HEK293 (cell line): ENCODE measurements around the gene COL13A1.

Source experiments
- CTCF ChIA-PET: fragments of 350-600 bp; formaldehyde crosslinking; extraction: SDS; loops from one replicate; lab custom pipeline; 2021; ENCODE audit warnings: antibody characterized with exemption; lab: Yijun Ruan, JAX
- POLR2A ChIA-PET: fragments of 300-600 bp; formaldehyde crosslinking; extraction: SDS; loops from one replicate; lab custom pipeline; 2020; ENCODE audit warnings: antibody characterized with exemption, inconsistent platforms; lab: Yijun Ruan, JAX
- H3K27ac ChIP-seq: fragments of 200-500 bp; sonication (Bioruptor generic); 2 replicates; pipeline ENCODE4 v1.5.1; 2014; ENCODE audit warnings: low read depth, low read length, control low read depth, inconsistent platforms; ENCODE audit errors: extremely low read depth
- H3K36me3 ChIP-seq, 2 experiments: fragments of 200-500 bp in 1 of 2; sonication (Bioruptor generic) in 1 of 2; 1 replicate in 1 of 2; 2 replicates in 1 of 2; pipeline ENCODE4 v1.5.1; 2014 to 2017; ENCODE audit warnings: inconsistent platforms in 2 of 2, low read length in 2 of 2; ENCODE audit not compliant: control insufficient read depth in 2 of 2, insufficient read depth in 1 of 2
- H3K4me1 ChIP-seq: fragments of 200-500 bp; sonication (Bioruptor generic); 2 replicates; pipeline ENCODE4 v1.5.1; 2014; ENCODE audit warnings: mild to moderate bottlenecking, low read length, inconsistent platforms; ENCODE audit not compliant: control insufficient read depth, insufficient read depth
- H3K4me3 ChIP-seq: 2 replicates; pipeline ENCODE4 v1.5.1; 2011; ENCODE audit warnings: low read depth, mild to moderate bottlenecking, control low read depth, low read length, moderate library complexity
- H3K9me3 ChIP-seq: fragments of 200-500 bp; sonication (Bioruptor generic); 2 replicates; pipeline ENCODE4 v1.5.1; 2014; ENCODE audit warnings: low read depth, low read length, inconsistent platforms; ENCODE audit not compliant: control insufficient read depth, insufficient read depth
- BCL6B ChIP-seq: fragments of 450-650 bp; formaldehyde crosslinking; IDR thresholded peaks from 2 replicates; pipeline ENCODE4 v1.5.1; 2017; ENCODE audit warnings: missing biosample characterization, missing genetic modification characterization
- SP7 ChIP-seq: fragments of 450-650 bp; formaldehyde crosslinking; IDR thresholded peaks from 2 replicates; pipeline ENCODE4 v1.5.1; 2016; ENCODE audit warnings: missing biosample characterization, missing genetic modification characterization
- YY2 ChIP-seq: fragments of 450-650 bp; formaldehyde crosslinking; IDR thresholded peaks from 2 replicates; pipeline ENCODE4 v1.5.1; 2016; ENCODE audit warnings: missing biosample characterization, missing genetic modification characterization
- ZBTB21 ChIP-seq: fragments of 450-650 bp; formaldehyde crosslinking; IDR thresholded peaks from 2 replicates; pipeline ENCODE4 v1.5.1; 2017; ENCODE audit warnings: missing biosample characterization, missing genetic modification characterization
- ZBTB7A ChIP-seq: fragments of 450-650 bp; formaldehyde crosslinking; IDR thresholded peaks from 2 replicates; pipeline ENCODE4 v1.5.1; 2016; ENCODE audit warnings: low read depth, missing biosample characterization, missing genetic modification characterization
- ZNF155 ChIP-seq: fragments of 450-650 bp; formaldehyde crosslinking; IDR thresholded peaks from 2 replicates; pipeline ENCODE4 v1.5.1; 2016; ENCODE audit warnings: missing biosample characterization, missing genetic modification characterization
- ZNF157 ChIP-seq: fragments of 450-650 bp; formaldehyde crosslinking; IDR thresholded peaks from 2 replicates; pipeline ENCODE4 v1.5.1; 2016; ENCODE audit warnings: missing biosample characterization, missing genetic modification characterization
- ZNF184 ChIP-seq: fragments of 450-650 bp; IDR thresholded peaks from 2 replicates; pipeline ENCODE4 v1.5.1; 2018; ENCODE audit warnings: missing biosample characterization, mild to moderate bottlenecking, missing genetic modification characterization
- ZNF2 ChIP-seq: fragments of 450-650 bp; formaldehyde crosslinking; IDR thresholded peaks from 2 replicates; pipeline ENCODE4 v1.5.1; 2016; ENCODE audit warnings: missing biosample characterization, missing genetic modification characterization
- ZNF26 ChIP-seq: fragments of 450-650 bp; formaldehyde crosslinking; IDR thresholded peaks from 2 replicates; pipeline ENCODE4 v1.5.1; 2016; ENCODE audit warnings: missing biosample characterization, missing genetic modification characterization
- ZNF274 ChIP-seq, 2 experiments: fragments of 200-500 bp in 1 of 2; fragments of 450-650 bp in 1 of 2; sonication (Bioruptor generic) in 1 of 2; formaldehyde crosslinking in 1 of 2; IDR thresholded peaks; 2 replicates each; pipeline versions ENCODE4 v1.5.1 to v1.6.1; 2014 to 2016; ENCODE audit warnings: borderline replicate concordance in 1 of 2, inconsistent platforms in 1 of 2, low read length in 1 of 2, missing biosample characterization in 1 of 2, missing genetic modification characterization in 1 of 2
- ZNF324 ChIP-seq: fragments of 450-650 bp; formaldehyde crosslinking; IDR thresholded peaks from 2 replicates; pipeline ENCODE4 v1.5.1; 2016; ENCODE audit warnings: missing biosample characterization, missing genetic modification characterization
- ZNF529 ChIP-seq: fragments of 450-650 bp; formaldehyde crosslinking; IDR thresholded peaks from 2 replicates; pipeline ENCODE4 v1.5.1; 2017; ENCODE audit warnings: missing genetic modification characterization, missing biosample characterization; ENCODE audit not compliant: insufficient replicate concordance
- ZNF580 ChIP-seq: fragments of 450-650 bp; formaldehyde crosslinking; IDR thresholded peaks from 2 replicates; pipeline ENCODE4 v1.5.1; 2016; ENCODE audit warnings: missing biosample characterization, missing genetic modification characterization
- ZNF600 ChIP-seq: fragments of 450-650 bp; formaldehyde crosslinking; IDR thresholded peaks from 2 replicates; pipeline ENCODE4 v1.5.1; 2016; ENCODE audit warnings: missing biosample characterization, missing genetic modification characterization
- ZNF624 ChIP-seq: fragments of 450-650 bp; formaldehyde crosslinking; IDR thresholded peaks from 2 replicates; pipeline ENCODE4 v1.5.1; 2017; ENCODE audit warnings: missing biosample characterization, missing genetic modification characterization
- ZNF664 ChIP-seq: fragments of 450-650 bp; formaldehyde crosslinking; IDR thresholded peaks from 2 replicates; pipeline ENCODE4 v1.5.1; 2016; ENCODE audit warnings: missing biosample characterization, missing genetic modification characterization
- ZNF670 ChIP-seq: fragments of 450-650 bp; formaldehyde crosslinking; IDR thresholded peaks from 2 replicates; pipeline ENCODE4 v1.5.1; 2016; ENCODE audit warnings: missing biosample characterization, missing genetic modification characterization, low read depth
- ZNF692 ChIP-seq: fragments of 450-650 bp; formaldehyde crosslinking; IDR thresholded peaks from 2 replicates; pipeline ENCODE4 v1.5.1; 2016; ENCODE audit warnings: missing biosample characterization, missing genetic modification characterization
- ZNF707 ChIP-seq: fragments of 450-650 bp; formaldehyde crosslinking; IDR thresholded peaks from 2 replicates; pipeline ENCODE4 v1.5.1; 2016; ENCODE audit warnings: missing biosample characterization, missing genetic modification characterization
- ZSCAN16 ChIP-seq: fragments of 450-650 bp; formaldehyde crosslinking; IDR thresholded peaks from 2 replicates; pipeline ENCODE4 v1.5.1; 2016; ENCODE audit warnings: missing biosample characterization, missing genetic modification characterization
- ZSCAN23 ChIP-seq: fragments of 450-650 bp; formaldehyde crosslinking; IDR thresholded peaks from 2 replicates; pipeline ENCODE4 v1.5.1; 2016; ENCODE audit warnings: missing biosample characterization, missing genetic modification characterization
- TF ChIP-seq, protein P1 (sequence below): IDR thresholded peaks from 2 replicates; pipeline ENCODE4 v1.6.1; 2011; ENCODE audit warnings: mild to moderate bottlenecking, low read depth, low read length, borderline replicate concordance
- TF ChIP-seq, protein P2 (sequence below): fragments of 450-650 bp; formaldehyde crosslinking; IDR thresholded peaks from 2 replicates; pipeline ENCODE4 v1.5.1; 2016; ENCODE audit warnings: missing biosample characterization, missing genetic modification characterization

Gene COL13A1

GRCh38 chr10:69912589-69912988, 110.9 kb downstream of the COL13A1 start:
- no peak overlapping the region for H3K27ac ChIP-seq
- ChIA-PET POLR2A (interaction anchor here (1.1 kb wide), 1 partner anchor 19 kb away, joined by 3 read pairs; no protein-coding TSS in a partner anchor), CTCF (interaction anchor here (0.5 to 4.7 kb wide), 15 partner anchors 12 to 1499 kb away, joined by 3 to 59 read pairs (median 5); no protein-coding TSS in a partner anchor)
- H3K4me1 ChIP-seq = peaks cover 2% of the 10 kb centered on the region; the same call in 1 of the 2 replicates
- TF ChIP-seq ZNF707 (tag by site-specific recombination) (no peak), ZNF184 (tag by site-specific recombination) (no peak), ZSCAN23 (tag by site-specific recombination) (no peak), ZNF26 (tag by site-specific recombination) (no peak), BCL6B (no peak), ZNF157 (tag by site-specific recombination) (no peak), ZNF580 (no peak), ZNF600 (tag by site-specific recombination) (no peak), SP7 (tag by site-specific recombination) (no peak), ZNF2 (tag by site-specific recombination) (no peak), YY2 (tag by site-specific recombination) (no peak), ZSCAN16 (tag by site-specific recombination) (no peak), ZBTB21 (tag by site-specific recombination) (no peak), ZNF664 (tag by site-specific recombination) (no peak), ZNF324 (no peak), ZNF670 (tag by site-specific recombination) (no peak), ZNF529 (no peak), ZBTB7A (tag by site-specific recombination) (no peak)
- no peaks in the 10 kb centered on the region for H3K9me3 ChIP-seq
- H3K4me3 ChIP-seq = no peak overlapping the region
- no peaks in the 10 kb centered on the region for H3K36me3 ChIP-seq

DNA sequence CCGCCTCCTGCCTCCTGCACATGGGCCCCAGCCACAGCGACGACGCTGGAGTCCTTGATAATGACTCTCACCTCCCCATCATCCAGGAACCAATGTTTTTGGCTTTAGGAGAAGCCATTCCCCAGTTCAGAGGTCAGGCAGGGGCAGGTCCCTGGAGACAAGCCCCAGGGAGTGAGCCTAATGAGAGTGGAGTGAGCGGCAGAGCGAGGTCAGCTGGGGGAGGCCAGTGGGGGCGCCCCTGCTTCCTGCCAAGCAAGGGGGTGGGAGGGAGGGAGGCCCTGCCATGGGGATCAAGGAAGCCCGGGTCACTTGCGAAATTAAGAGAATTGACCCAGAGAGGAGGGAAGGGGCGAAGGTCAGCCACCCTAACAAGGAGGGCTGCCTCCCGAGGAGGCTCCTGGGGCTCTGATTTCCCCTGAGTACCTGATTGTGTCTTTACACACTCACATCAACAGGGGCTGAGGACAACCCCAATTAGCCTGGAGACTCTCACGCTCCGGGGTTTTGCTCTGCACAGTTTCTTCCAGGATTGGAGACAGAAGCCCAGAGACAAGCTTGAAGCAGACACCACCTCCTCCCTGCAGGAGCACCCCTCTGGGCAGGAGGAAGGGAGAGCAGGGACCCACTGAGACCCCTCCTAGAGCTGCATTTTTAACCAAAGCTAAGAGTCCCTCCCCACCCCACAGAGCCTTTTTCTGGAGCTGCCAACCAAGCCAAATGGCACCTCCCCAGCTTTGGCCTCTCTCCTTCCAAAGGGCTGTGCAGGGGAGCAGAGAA, 112.1 kb downstream of the COL13A1 start:
- Histone ChIP-seq H3K27ac (no peak overlapping the region), H3K4me1 (peaks cover 2% of the 10 kb centered on the region; the same call in 1 of the 2 replicates), H3K4me3 (no peak overlapping the region), H3K36me3 (no peaks in the 10 kb centered on the region)
- POLR2A ChIA-PET = no interaction called here
- TF ChIP-seq ZNF274 (IDR thresholded peaks at IDR 0.05; ENCODE audit: low read length) = no peak
- no peak for TF ChIP-seq ZNF274 (tag by site-specific recombination; IDR thresholded peaks at IDR 0.05; ENCODE audit: borderline replicate concordance)
- TF ChIP-seq, protein P1, sequence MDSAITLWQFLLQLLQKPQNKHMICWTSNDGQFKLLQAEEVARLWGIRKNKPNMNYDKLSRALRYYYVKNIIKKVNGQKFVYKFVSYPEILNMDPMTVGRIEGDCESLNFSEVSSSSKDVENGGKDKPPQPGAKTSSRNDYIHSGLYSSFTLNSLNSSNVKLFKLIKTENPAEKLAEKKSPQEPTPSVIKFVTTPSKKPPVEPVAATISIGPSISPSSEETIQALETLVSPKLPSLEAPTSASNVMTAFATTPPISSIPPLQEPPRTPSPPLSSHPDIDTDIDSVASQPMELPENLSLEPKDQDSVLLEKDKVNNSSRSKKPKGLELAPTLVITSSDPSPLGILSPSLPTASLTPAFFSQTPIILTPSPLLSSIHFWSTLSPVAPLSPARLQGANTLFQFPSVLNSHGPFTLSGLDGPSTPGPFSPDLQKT = no peak
- TF ChIP-seq ZNF624 = no peak
- no peak for TF ChIP-seq ZNF155 (tag by site-specific recombination)
- TF ChIP-seq, protein P2, sequence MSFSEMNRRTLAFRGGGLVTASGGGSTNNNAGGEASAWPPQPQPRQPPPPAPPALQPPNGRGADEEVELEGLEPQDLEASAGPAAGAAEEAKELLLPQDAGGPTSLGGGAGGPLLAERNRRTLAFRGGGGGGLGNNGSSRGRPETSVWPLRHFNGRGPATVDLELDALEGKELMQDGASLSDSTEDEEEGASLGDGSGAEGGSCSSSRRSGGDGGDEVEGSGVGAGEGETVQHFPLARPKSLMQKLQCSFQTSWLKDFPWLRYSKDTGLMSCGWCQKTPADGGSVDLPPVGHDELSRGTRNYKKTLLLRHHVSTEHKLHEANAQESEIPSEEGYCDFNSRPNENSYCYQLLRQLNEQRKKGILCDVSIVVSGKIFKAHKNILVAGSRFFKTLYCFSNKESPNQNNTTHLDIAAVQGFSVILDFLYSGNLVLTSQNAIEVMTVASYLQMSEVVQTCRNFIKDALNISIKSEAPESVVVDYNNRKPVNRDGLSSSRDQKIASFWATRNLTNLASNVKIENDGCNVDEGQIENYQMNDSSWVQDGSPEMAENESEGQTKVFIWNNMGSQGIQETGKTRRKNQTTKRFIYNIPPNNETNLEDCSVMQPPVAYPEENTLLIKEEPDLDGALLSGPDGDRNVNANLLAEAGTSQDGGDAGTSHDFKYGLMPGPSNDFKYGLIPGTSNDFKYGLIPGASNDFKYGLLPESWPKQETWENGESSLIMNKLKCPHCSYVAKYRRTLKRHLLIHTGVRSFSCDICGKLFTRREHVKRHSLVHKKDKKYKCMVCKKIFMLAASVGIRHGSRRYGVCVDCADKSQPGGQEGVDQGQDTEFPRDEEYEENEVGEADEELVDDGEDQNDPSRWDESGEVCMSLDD (tag by site-specific recombination) = no peak
- TF ChIP-seq ZNF580 = no peak
- no peak for TF ChIP-seq ZNF692 (tag by site-specific recombination)
- TF ChIP-seq, all 188 proteins: peak for 0
- H3K9me3 ChIP-seq = no peaks in the 10 kb centered on the region
- CTCF ChIA-PET = interaction anchor here (0.6 to 5.6 kb wide), 61 partner anchors 9 to 516 kb away, joined by 3 to 114 read pairs (median 4); partner anchors contain the start of genes COL13A1 and TYSND1
